GM21737 (cell line): ENCODE results near the gene TRIM28.

ENCODE experiments used
- ATAC-seq: cut with Tn5 transposase; IDR thresholded peaks from one replicate; pipeline ENCODE4 v1.9.1; 2021; ENCODE audit warnings: mild to moderate bottlenecking, moderate library complexity; ENCODE audit not compliant: unreplicated experiment

Gene TRIM28

DNA sequence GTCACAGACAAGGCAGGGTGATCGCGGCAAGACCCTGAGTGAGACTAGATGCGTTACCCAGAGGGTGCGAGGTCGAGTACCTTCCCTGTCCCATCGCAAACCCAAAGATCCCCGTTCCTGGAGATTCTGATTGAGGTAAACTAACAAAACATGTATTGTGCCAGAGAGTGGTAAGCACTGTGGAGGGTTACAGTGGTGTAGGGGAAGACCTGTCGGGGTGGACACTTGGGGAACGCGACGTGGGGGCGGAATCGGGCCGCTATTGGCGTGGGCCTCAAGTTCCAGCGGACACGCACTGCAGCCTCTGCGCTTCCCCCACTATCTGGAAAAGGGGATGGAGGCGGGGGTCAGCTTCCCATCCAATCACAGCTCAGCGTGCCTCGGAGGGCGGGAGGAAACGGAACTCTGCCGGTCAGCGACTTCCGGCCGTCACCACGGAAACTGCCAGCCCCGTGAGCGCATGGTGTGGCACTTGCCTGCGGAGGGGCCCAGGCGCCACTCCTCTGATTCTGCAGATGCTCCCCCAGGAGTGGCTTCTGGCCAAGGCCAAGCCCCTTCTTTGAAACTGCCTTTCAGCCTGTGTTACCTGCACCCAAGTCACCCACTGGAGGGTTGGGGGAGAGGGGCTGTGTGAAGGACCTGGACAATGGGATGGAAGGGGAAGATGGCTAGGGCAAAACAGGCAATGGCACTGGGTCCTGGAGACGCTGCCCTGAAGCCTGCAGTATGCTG, 15.6 kb downstream of the TRIM28 start:
- ATAC-seq, result no peak

DNA sequence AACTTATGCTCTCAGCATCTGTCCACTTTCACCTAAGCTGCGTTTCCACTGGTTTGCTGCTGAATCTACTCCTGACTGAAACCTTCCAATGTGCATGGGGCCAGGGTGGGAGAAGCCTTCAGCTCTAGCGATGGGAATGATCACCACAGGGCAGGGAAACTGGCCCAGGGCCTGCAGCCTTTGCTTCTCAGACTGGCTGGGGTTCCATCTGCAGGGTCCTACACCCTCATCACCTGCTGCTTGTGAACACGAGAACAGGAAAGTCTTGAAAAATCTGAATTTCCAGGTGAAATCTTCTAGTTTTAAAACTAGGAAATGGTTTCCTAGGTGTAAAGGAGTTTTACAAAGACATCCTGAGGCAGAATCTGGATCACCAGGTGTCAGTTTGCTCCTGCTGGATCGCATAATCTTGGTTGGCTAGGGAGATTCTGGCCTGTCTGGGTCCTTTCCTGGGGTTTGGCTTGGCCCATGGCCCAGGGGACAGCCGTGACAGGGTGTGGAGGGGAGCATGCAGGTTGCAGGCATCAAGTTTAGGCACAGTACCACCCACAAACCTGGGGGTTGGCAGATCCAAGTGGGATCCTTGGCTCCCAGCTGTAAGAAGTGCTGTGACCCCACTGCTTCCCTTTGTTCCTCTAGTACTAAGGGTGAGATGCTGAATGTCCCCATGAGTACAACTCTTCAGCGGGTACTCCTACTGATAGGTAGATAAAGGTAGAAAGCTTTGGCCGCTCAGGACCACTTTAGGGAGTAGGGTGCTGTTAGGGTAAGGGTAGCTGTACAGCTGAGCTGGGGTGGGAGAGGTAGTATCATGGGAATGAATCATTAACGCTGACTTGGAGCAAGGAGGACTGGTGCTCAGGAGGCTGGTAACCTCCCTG, 16.4 kb downstream of the TRIM28 start:
- no peak for ATAC-seq

DNA sequence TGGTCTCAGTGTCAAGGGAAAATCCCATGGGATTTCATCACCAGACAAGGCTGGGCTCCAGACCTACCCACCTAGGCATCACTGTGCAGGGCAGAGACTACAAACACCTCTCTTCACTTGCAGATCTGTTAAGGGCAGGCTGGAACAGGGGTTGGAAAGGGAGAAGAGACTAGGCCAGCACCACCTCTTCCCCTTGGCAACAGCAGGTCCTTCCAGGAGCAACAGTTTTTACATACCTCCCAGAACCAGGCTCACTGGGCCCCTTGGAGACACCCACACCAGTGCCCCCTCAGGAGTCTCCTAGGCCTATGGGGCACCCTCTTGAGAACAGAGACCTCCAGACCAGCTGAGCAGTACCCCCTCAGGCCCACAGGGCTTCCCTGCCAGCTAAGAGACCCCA, 17.1 kb downstream of the TRIM28 start:
- no peak for ATAC-seq

DNA sequence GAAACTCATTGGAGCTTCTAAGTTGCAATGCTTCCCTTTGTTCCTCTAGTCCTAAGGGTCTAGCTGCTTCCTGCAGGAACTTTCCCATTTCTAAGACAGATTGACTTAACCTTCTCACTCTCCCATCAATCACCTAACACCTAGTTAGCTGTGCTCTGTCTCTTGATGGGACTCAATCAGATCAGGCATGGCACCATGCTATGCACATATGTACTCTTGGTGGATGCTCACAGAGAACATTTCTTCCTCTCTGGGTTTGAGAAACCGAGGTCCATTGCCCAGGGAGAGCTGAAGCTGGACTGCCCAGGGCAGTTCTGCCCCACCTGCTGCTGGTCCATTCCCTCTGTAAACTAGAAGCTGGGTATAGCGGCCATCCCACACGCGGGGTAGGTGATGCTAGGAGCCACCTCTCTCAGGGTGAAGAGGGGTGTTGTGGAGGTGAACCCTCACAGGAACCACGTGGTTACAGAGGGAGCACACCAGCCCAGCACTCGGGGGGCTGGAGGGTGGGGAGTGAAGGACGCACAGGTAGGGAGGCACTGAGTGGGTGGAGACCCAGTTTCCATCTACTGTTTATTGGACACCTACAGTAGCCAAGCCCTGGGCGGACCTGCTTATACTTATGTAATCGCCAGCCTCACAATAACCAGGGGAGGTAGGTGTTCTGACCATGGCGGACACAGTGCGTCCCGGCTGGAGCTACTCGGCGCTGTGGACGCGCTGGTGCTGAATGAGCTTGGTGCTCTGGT, 17.7 kb downstream of the TRIM28 start:
- ATAC-seq, result no peak

DNA sequence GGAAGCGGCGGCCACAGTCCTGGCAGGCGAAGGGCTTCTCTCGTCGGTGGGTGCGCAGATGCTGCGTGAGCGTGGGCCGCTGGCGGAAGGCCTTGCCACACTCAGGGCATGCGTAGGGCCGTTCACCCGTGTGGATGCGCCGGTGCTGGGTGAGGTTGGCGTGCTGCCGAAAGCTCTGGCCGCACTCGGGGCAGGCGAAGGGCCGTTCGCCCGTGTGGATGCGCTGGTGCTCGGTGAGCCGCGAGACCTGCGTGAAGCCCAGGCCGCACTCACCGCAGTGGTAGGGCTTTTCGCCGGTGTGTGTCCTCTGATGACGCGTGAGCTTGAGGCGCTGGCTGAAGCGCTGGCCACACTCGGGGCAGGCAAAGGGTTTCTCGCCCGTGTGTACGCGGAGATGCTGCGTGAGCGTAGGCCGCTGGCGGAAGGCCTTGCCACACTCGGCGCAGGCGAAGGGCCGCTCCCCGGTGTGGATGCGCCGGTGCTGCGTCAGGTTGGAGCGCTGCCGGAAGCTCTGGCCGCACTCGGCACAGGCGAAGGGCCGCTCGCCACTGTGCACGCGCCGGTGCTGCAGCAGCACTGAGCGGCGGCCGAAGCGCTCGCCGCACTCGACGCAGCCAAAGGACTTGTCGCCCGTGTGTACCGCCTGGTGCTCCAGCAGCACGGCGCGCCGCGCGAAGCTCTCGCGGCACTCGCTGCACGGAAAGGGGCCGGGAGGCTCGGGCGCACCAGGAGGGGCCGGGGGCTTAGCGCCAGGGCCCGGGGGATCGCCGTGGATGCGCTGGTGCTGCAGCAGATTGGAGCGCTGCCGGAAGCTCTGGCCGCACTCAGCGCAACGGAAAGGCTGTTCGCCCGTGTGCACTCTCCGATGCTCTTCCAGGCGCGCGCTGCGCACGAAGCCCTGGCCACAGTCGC, 18.5 kb downstream of the TRIM28 start:
- ATAC-seq, result no peak

DNA sequence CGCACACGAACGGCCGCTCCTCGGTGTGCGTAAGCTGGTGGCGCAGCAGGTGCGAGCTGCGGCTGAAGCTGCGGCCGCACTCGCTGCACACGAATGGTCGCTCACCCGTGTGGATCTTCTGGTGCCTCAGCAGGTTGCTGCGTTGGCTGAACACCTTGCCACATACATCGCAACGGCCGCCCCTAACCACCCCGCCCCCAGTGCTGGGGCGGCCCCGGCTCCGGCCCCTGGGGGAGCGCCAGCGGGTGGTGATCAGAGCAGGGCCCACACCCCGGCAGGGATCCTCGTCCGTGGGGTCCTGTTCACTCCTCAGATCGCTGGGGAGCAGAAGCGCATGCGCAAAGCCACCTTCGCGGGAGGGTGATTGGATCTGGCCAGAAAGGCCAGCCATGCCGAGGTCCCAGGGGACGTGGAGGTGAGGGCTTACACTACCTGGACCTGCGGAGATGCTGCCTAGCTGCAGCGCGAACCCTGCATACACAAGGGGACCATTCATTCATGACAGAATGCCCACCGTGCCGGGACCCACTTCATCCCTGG, 19.2 kb downstream of the TRIM28 start:
- no peak for ATAC-seq

DNA sequence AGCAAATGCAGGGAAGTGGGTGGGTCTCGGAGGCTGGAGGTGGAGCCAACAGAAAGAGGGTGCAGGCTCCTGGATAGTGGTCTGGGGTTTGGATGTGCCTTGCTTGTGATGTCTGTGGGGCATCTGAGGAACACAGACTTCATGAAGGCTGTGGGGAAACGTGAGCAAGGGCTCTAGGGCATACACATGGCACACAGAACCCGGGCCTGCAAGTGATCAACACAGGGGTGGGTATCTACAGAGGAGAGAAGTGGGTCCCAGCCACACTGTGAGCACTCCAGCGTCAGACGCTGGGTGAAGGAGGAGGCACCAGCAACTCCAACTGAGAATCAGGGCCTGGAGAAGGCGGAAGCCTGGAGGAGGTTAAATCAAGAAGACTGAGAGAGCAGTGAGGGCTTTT, 20.0 kb downstream of the TRIM28 start:
- ATAC-seq, result no peak

DNA sequence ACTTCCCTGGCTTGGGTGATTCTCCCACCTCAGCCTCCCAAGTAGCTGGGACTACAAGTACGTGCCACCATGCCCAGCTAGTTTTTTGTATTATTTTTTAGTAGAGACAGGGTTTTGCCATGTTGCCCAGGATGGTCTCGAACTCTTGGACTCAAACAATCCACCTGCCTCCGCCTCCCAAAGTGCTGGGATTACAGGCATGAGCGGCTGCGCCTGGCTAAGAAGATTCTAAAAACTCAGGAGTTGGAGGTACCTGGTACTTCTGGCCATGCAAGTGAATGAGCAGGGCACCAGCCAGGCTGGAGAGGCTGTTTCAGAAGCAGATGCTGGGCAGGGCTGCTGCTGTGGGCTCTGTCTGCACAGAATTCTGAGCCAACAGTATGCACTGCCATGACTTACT, 23.1 kb downstream of the TRIM28 start:
- ATAC-seq, result no peak

DNA sequence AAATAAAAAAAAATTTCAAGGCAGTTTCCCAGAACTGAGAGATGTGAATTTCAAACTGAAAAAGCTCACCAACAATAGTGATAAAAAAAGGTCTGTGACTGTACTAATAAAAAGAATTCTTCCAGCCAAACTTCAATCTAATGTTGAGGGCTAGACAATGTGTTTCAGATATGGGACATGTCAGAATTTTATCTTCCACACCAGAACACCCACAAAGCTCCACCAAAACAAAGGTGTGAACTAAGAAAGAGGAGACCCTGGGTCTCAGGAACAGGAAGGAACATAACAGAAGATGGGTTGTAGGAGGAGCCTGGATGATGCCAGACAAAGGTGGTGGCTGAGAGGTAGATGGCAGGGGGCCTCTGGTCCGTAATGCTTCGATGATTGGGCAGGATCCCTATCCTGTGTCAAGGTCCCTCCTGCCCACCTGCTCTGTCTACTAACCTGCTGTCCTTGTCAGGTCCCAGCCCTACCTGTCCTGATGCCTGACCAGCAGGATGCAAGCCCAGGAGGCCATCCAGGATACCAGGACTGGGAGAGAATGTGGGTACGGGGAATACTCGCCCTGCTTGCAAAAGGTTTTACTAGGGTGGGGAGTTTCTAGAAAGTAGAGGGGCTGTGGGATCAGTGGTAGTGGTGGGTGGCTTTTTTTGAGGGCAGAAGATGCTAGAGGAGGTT, 24.7 kb downstream of the TRIM28 start:
- ATAC-seq, result no peak

DNA sequence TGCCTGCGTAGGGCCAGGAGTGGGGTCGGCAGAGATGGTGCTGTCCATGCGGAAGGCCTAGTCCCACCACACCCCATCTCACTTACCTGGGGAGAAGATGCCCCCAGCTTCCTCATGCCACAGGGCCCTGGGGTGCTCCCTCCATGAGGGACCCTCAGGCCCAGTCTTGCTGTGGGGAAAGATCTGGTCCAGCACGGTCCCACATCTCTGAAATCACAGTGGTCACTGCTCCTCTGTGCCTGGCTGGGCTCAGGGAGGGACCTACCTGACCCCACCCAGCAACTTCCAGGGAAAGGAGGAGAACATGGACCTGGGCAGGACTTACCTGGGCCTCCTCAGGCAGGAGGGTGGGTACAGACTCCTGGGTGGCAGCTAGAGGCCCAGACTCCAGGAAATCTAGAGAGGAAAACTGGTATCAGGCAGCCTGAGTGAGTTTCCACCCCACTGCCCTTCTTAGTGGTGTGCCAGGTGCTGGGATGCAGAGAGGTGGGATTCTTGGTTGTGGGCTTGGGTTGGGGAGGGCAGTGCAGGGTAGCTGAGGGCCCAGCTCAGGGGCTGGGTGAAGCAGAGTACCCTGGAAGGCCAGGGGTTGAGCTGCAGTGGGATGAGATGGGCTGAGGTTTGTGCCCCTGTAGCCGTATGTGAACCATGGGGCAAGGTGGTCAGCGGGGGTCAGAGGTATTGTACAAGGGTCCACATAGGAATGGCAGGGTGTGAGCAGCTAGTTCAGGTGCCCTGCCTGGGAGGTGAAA, 25.5 kb downstream of the TRIM28 start:
- ATAC-seq, result no peak

DNA sequence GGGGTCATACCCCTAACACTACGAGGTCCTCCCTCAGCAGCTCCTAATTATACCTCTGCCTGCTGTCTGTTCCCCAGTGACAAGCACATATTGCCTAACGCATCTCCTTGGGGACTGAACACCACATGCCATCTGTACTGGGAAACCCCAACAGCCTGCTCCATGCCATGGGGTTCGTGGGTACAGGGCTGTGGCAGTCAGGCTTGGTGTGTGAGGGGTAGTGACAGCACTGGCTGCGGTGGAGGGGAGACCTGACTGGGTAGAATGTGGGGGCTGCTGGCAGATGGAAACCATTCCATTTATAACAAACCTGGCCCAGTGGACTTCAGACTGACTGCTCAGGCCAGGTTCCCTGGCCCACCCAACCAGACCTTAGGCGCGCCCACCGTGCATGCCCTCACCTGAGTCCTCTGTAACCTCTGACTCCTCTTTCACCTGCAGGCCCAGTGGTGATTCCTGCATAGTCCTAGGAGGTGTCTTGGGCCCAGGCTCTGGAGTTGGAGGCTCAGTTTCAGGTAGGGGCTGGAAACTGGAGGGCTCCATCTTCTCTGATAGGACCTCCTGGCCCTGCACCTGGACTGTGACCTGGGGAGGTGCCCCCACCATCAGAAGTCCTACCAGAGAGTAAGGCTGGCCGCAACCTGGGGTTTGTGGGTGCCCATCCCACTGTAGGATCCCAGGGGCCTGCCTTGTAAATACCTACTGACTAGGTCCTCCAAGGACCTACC, 26.2 kb downstream of the TRIM28 start:
- no peak for ATAC-seq

DNA sequence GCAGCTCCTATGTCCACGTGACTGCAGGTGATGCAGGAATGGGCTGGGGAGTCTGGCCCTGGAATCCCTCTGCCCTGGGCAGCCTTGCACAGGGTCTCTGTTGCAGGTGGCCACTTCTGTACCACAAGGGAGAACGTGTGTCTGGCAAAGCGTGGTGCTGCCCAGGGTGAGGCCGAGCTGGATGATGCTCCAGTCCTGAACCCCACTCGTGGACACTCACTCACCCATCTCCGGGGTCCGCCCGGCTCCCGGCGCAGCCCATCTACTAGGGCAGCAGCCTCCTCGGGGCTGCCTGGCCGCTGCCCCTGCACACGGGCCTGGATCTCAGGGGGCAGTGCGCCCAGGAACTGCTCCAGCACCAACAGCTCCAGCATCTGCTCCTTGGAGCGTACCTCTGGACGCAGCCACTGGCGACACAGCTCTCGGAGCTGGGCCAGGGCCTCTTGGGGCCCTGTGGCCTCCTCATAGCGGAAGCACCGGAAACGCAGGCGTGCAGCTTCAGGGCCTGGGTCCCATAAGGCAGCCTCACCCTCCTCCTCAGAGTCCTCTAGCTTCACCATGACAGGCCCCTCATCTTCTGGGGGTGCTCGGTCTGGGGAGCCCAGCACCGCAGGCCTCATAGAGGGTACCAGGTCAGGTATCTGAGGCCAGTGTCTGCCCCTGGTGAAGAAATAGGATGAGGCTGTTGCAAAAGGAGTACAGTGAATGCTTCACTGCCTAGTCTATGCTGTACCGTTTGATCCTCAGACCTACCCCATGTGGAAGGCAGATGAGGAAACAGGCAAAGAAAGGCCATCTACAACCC, 27.1 kb downstream of the TRIM28 start:
- no peak for ATAC-seq

DNA sequence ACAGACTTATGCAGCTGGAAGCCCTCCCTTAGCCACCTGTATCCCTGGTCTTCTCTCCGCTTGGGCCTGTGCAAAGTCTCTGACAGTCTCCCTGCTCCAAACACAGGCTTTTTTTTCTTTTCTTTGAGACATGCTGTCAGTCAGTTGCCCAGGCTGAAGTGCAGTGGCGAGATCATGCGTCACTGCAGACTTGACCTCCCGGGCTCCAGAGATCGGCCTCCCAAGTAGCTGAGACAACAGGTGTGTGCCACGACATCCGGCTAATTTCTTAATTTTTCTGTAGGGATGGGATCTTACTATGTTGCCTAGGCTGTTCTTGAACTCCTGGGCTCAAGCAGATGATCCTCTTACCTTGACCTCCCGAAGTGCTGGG, 27.7 kb downstream of the TRIM28 start:
- no peak for ATAC-seq

DNA sequence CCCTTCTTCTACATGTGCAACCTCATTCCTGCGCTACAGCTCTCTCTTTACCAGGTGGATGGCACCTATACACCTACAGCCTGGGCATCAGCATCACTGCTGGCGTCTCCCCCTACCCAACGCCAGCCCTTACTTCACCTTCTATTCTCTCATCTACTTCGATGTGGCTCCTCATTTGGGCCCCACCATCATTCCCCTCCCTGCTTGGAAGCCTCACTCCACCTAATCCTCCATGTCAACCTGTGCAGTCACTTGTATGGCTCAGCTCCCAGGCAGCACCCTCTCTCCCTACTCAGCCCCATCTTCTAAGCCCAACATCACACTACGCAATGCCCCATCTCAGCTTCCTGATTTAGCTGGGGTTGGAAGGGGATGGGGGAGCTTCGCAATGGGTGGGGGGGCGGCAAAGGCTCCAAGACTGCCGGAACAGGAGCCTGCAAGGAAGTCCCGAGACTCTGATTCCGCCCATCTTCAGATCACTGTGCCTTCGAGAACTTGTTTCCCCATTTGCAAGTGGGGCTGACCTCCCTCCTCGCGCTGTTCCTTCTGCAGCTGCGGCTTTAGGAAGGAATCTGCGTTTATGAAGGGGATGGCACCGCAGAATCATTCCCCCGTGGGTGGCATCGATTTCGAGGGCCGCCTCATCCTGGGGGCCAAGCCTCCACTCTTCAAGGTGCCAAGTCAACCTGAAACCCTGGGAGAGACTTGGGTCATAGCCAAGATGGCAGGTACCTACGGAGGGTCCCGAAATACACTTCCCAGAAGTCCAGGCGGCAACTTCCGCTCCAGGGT, 28.4 kb downstream of the TRIM28 start:
- ATAC-seq, result no peak

DNA sequence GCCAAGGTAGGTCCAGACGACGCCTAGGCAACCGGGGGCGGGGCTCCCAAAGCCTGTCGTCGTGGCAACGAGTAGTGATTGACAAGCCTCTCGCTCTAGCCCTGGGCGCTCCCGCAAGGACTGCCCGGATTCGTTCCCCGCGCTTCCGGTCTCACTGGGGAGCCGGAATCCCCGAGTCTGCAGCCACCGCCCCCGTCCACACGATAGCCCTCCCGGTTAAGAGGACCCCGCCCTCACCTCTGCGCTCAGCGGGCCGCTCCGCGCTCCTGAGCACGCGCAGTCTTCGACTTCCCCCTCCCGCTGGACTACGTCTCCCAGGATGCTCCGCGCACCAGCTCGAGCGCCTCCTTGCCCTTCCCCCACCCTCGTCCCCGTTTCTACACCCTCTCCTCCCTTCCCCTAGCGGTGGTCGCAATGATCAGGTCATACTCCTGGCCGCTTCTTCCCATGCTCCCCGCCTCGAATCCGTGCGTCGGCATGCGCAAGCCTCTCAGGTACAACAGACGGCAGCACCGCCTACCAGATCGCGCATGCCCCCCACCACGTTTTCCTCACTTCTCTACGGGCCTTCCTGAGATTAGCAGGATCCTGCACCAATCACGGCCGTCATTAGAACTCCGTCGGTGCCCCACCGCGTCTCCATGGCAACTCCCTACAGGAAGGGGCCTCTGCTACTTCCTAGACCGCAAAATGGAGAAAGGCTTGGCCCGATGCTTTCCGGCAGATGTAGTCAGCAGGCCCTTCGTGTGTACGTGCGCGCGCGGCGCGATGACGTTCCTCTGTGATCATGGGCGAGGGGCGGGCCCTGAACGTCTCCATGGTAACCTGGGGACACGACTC, 29.2 kb downstream of the TRIM28 start, which contains the start of gene MZF1:
Gene MZF1 (minus strand): TSS at position 518 of the 840 bp plus-strand sequence. CDS start 1,946 bp downstream, outside the sequence.
- peak; percentile 53 for ATAC-seq
